ENCODE measurements around the gene NR3C1. TPM values are rescaled to one million over a fixed set of nuclear protein-coding genes. Genes with fewer than 3 reads are reported as not detected.

The NR3C1 gene
- polyA plus RNA-seq, 1 donor, result 32.6 TPM

- Histone ChIP-seq H3K4me3 (ENCODE audit: low read length) (no peak overlapping the region), H3K27me3 (ENCODE audit: control insufficient read depth, insufficient read depth, low read length) (no peaks in the 10 kb centered on the region), H3K27ac (ENCODE audit: low read length) (no peak overlapping the region), H3K36me3 (ENCODE audit: control insufficient read depth, insufficient read depth, low read length) (peaks cover 11% of the 10 kb centered on the region), H3K9me3 (ENCODE audit: control insufficient read depth, low read depth, low read length) (no peaks in the 10 kb centered on the region), H3K4me1 (ENCODE audit: control insufficient read depth, insufficient read depth, low read length) (peaks cover 6% of the 10 kb centered on the region)
- 96% methylated on average over 6 of the region's 8 CpGs for WGBS (ENCODE audit: insufficient coverage, low lambda C conversion rate)
- DNase-seq, result no peak
These were observed 4.8 kb downstream of the NR3C1 start for GRCh38 chr5:143398451-143399237.

GRCh38 chr5:143398053-143398355, 5.5 kb downstream of the NR3C1 start:
- Histone ChIP-seq H3K27ac (ENCODE audit: low read length) (no peak overlapping the region), H3K27me3 (ENCODE audit: control insufficient read depth, insufficient read depth, low read length) (no peaks in the 10 kb centered on the region), H3K4me1 (ENCODE audit: control insufficient read depth, insufficient read depth, low read length) (peaks cover 6% of the 10 kb centered on the region), H3K4me3 (ENCODE audit: low read length) (no peak overlapping the region), H3K36me3 (ENCODE audit: control insufficient read depth, insufficient read depth, low read length) (peaks cover 11% of the 10 kb centered on the region), H3K9me3 (ENCODE audit: control insufficient read depth, low read depth, low read length) (no peaks in the 10 kb centered on the region)
- WGBS (ENCODE audit: insufficient coverage, low lambda C conversion rate), result 100% methylated on average over 1 of the region's 2 CpGs
- DNase-seq, result no peak

- no CpG with 5 or more reads among the region's 2 CpGs for WGBS (ENCODE audit: insufficient coverage, low lambda C conversion rate)
- DNase-seq, result no peak
- Histone ChIP-seq H3K9me3 (ENCODE audit: control insufficient read depth, low read depth, low read length) (no peaks in the 10 kb centered on the region), H3K4me1 (ENCODE audit: control insufficient read depth, insufficient read depth, low read length) (peaks cover 6% of the 10 kb centered on the region), H3K27ac (ENCODE audit: low read length) (no peak overlapping the region), H3K36me3 (ENCODE audit: control insufficient read depth, insufficient read depth, low read length) (peaks cover 11% of the 10 kb centered on the region), H3K27me3 (ENCODE audit: control insufficient read depth, insufficient read depth, low read length) (no peaks in the 10 kb centered on the region), H3K4me3 (ENCODE audit: low read length) (no peak overlapping the region)
These were observed 6.0 kb downstream of the NR3C1 start for GRCh38 chr5:143397302-143398052.

- H3K36me3 ChIP-seq (ENCODE audit: control insufficient read depth, insufficient read depth, low read length), result peaks cover 11% of the 10 kb centered on the region
- 89% methylated on average over 4 of the region's 5 CpGs for WGBS (ENCODE audit: insufficient coverage, low lambda C conversion rate)
- no peak overlapping the region for H3K4me3 ChIP-seq (ENCODE audit: low read length)
- no peak overlapping the region for H3K27ac ChIP-seq (ENCODE audit: low read length)
- no peaks in the 10 kb centered on the region for H3K27me3 ChIP-seq (ENCODE audit: control insufficient read depth, insufficient read depth, low read length)
- H3K4me1 ChIP-seq (ENCODE audit: control insufficient read depth, insufficient read depth, low read length), result peaks cover 6% of the 10 kb centered on the region
- DNase-seq, result no peak
- H3K9me3 ChIP-seq (ENCODE audit: control insufficient read depth, low read depth, low read length), result no peaks in the 10 kb centered on the region
These were observed 7.0 kb downstream of the NR3C1 start for GRCh38 chr5:143396353-143396940.

GRCh38 chr5:143395638-143396352, 7.7 kb downstream of the NR3C1 start:
- H3K27me3 ChIP-seq (ENCODE audit: control insufficient read depth, insufficient read depth, low read length), result no peaks in the 10 kb centered on the region
- H3K9me3 ChIP-seq (ENCODE audit: control insufficient read depth, low read depth, low read length), result no peaks in the 10 kb centered on the region
- WGBS (ENCODE audit: insufficient coverage, low lambda C conversion rate), result 90% methylated on average over 2 of the region's 2 CpGs
- H3K27ac ChIP-seq (ENCODE audit: low read length), result no peak overlapping the region
- no peak overlapping the region for H3K4me3 ChIP-seq (ENCODE audit: low read length)
- H3K36me3 ChIP-seq (ENCODE audit: control insufficient read depth, insufficient read depth, low read length), result peaks cover 11% of the 10 kb centered on the region
- H3K4me1 ChIP-seq (ENCODE audit: control insufficient read depth, insufficient read depth, low read length), result peaks cover 6% of the 10 kb centered on the region
- DNase-seq, result no peak

GRCh38 chr5:143393524-143393923, 10.0 kb downstream of the NR3C1 start:
- 86% methylated on average over 1 of the region's 1 CpG for WGBS (ENCODE audit: insufficient coverage, low lambda C conversion rate)
- no peaks in the 10 kb centered on the region for H3K9me3 ChIP-seq (ENCODE audit: control insufficient read depth, low read depth, low read length)
- H3K4me1 ChIP-seq (ENCODE audit: control insufficient read depth, insufficient read depth, low read length), result no peaks in the 10 kb centered on the region
- no peaks in the 10 kb centered on the region for H3K36me3 ChIP-seq (ENCODE audit: control insufficient read depth, insufficient read depth, low read length)
- H3K27me3 ChIP-seq (ENCODE audit: control insufficient read depth, insufficient read depth, low read length), result no peaks in the 10 kb centered on the region
- H3K4me3 ChIP-seq (ENCODE audit: low read length), result no peak overlapping the region
- no peak overlapping the region for H3K27ac ChIP-seq (ENCODE audit: low read length)
- DNase-seq, result no peak

GRCh38 chr5:143390941-143391340, 12.5 kb downstream of the NR3C1 start:
- Histone ChIP-seq H3K27ac (ENCODE audit: low read length) (no peak overlapping the region), H3K4me3 (ENCODE audit: low read length) (no peak overlapping the region), H3K4me1 (ENCODE audit: control insufficient read depth, insufficient read depth, low read length) (no peaks in the 10 kb centered on the region), H3K36me3 (ENCODE audit: control insufficient read depth, insufficient read depth, low read length) (no peaks in the 10 kb centered on the region), H3K27me3 (ENCODE audit: control insufficient read depth, insufficient read depth, low read length) (no peaks in the 10 kb centered on the region), H3K9me3 (ENCODE audit: control insufficient read depth, low read depth, low read length) (peaks cover 3% of the 10 kb centered on the region)
- no peak for DNase-seq
- 90% methylated on average over 2 of the region's 2 CpGs for WGBS (ENCODE audit: insufficient coverage, low lambda C conversion rate)

- Histone ChIP-seq H3K36me3 (ENCODE audit: control insufficient read depth, insufficient read depth, low read length) (no peaks in the 10 kb centered on the region), H3K27me3 (ENCODE audit: control insufficient read depth, insufficient read depth, low read length) (no peaks in the 10 kb centered on the region), H3K27ac (ENCODE audit: low read length) (no peak overlapping the region), H3K4me3 (ENCODE audit: low read length) (no peak overlapping the region), H3K9me3 (ENCODE audit: control insufficient read depth, low read depth, low read length) (peaks cover 3% of the 10 kb centered on the region), H3K4me1 (ENCODE audit: control insufficient read depth, insufficient read depth, low read length) (no peaks in the 10 kb centered on the region)
- no peak for DNase-seq
These were observed 13.2 kb downstream of the NR3C1 start for GRCh38 chr5:143390258-143390657.

GRCh38 chr5:143386725-143387124, 16.8 kb downstream of the NR3C1 start:
- Histone ChIP-seq H3K27me3 (ENCODE audit: control insufficient read depth, insufficient read depth, low read length) (no peaks in the 10 kb centered on the region), H3K27ac (ENCODE audit: low read length) (no peak overlapping the region), H3K9me3 (ENCODE audit: control insufficient read depth, low read depth, low read length) (peaks cover 16% of the 10 kb centered on the region), H3K36me3 (ENCODE audit: control insufficient read depth, insufficient read depth, low read length) (peaks cover 4% of the 10 kb centered on the region), H3K4me3 (ENCODE audit: low read length) (no peak overlapping the region), H3K4me1 (ENCODE audit: control insufficient read depth, insufficient read depth, low read length) (no peaks in the 10 kb centered on the region)
- DNase-seq, result no peak
- WGBS (ENCODE audit: insufficient coverage, low lambda C conversion rate), result 86% methylated on average over 1 of the region's 1 CpG

- WGBS (ENCODE audit: insufficient coverage, low lambda C conversion rate), result no CpG with 5 or more reads among the region's 3 CpGs
- peaks cover 16% of the 10 kb centered on the region for H3K9me3 ChIP-seq (ENCODE audit: control insufficient read depth, low read depth, low read length)
- peaks cover 4% of the 10 kb centered on the region for H3K36me3 ChIP-seq (ENCODE audit: control insufficient read depth, insufficient read depth, low read length)
- H3K4me3 ChIP-seq (ENCODE audit: low read length), result no peak overlapping the region
- H3K27ac ChIP-seq (ENCODE audit: low read length), result no peak overlapping the region
- no peak for DNase-seq
- no peaks in the 10 kb centered on the region for H3K27me3 ChIP-seq (ENCODE audit: control insufficient read depth, insufficient read depth, low read length)
- H3K4me1 ChIP-seq (ENCODE audit: control insufficient read depth, insufficient read depth, low read length), result no peaks in the 10 kb centered on the region
These were observed 18.4 kb downstream of the NR3C1 start for GRCh38 chr5:143384865-143385657.

Data from large intestine (tissue), 3 donors.